GM19043 (cell line): ENCODE measurements around the gene GMEB2.

Experiments
- ATAC-seq: cut with Tn5 transposase; IDR thresholded peaks from one replicate; pipeline ENCODE4 v1.9.1; 2021; ENCODE audit warnings: low read depth; ENCODE audit not compliant: unreplicated experiment

GMEB2 gene

GRCh38 chr20:63551068-63551467, 75.8 kb downstream of the GMEB2 start:
- ATAC-seq = no peak

GRCh38 chr20:63549679-63550282, 77.1 kb downstream of the GMEB2 start:
- no peak for ATAC-seq

- ATAC-seq = no peak
These were observed 77.9 kb downstream of the GMEB2 start for GRCh38 chr20:63549019-63549418.

GRCh38 chr20:63548542-63548941, 78.4 kb downstream of the GMEB2 start:
- no peak for ATAC-seq

GRCh38 chr20:63547725-63548480, 79.0 kb downstream of the GMEB2 start, which contains the start of gene SRMS:
Gene SRMS, minus strand, starts transcription at chr20:63547749. Its CDS starts 286 bp downstream, at chr20:63547463.
- ATAC-seq = no peak

GRCh38 chr20:63546956-63547724, 79.8 kb downstream of the GMEB2 start:
- no peak for ATAC-seq

- ATAC-seq = no peak
These were observed 80.5 kb downstream of the GMEB2 start for GRCh38 chr20:63546256-63546955.

GRCh38 chr20:63545814-63546213, 81.1 kb downstream of the GMEB2 start:
- ATAC-seq = no peak

GRCh38 chr20:63544958-63545516, 81.9 kb downstream of the GMEB2 start:
- ATAC-seq = no peak

GRCh38 chr20:63544241-63544957, 82.5 kb downstream of the GMEB2 start:
- ATAC-seq = no peak

GRCh38 chr20:63543733-63544132, 83.2 kb downstream of the GMEB2 start:
- ATAC-seq = no peak

GRCh38 chr20:63543131-63543530, 83.8 kb downstream of the GMEB2 start:
- no peak for ATAC-seq

GRCh38 chr20:63542696-63543095, 84.2 kb downstream of the GMEB2 start:
- ATAC-seq = no peak

- ATAC-seq = no peak
These were observed 84.8 kb downstream of the GMEB2 start for GRCh38 chr20:63542031-63542559.

- ATAC-seq = no peak
These were observed 85.5 kb downstream of the GMEB2 start for GRCh38 chr20:63541371-63541770.

GRCh38 chr20:63540417-63541186, 86.3 kb downstream of the GMEB2 start:
- no peak for ATAC-seq

- ATAC-seq = no peak
These were observed 87.2 kb downstream of the GMEB2 start for GRCh38 chr20:63539441-63540370.

GRCh38 chr20:63539092-63539430, 87.8 kb downstream of the GMEB2 start:
- no peak for ATAC-seq
